Measurements from ENCODE around the gene IFT22.

DNA sequence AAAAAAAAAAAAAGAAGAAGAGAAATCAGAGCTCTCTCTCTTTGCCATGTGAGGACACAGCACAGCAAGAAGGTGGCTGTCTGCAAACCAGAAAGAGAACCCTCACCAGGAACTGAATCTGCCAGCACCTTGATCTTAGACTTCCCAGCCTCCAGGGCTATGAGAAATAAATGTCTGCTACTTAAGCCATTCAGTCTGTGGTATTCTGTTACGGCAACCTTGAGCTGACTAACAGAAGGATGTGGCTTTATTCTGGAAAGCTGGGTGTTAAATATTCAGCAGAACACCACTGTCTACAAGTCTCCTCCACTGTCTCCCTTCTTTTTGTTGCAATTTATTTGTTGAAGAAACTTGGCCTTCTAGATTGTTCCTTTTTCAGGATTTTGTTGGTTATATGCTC, 46.1 kb upstream of the IFT22 start:
- TF ChIP-seq, protein P1, sequence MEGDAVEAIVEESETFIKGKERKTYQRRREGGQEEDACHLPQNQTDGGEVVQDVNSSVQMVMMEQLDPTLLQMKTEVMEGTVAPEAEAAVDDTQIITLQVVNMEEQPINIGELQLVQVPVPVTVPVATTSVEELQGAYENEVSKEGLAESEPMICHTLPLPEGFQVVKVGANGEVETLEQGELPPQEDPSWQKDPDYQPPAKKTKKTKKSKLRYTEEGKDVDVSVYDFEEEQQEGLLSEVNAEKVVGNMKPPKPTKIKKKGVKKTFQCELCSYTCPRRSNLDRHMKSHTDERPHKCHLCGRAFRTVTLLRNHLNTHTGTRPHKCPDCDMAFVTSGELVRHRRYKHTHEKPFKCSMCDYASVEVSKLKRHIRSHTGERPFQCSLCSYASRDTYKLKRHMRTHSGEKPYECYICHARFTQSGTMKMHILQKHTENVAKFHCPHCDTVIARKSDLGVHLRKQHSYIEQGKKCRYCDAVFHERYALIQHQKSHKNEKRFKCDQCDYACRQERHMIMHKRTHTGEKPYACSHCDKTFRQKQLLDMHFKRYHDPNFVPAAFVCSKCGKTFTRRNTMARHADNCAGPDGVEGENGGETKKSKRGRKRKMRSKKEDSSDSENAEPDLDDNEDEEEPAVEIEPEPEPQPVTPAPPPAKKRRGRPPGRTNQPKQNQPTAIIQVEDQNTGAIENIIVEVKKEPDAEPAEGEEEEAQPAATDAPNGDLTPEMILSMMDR (conservative IDR thresholded peaks at IDR 0.05; ENCODE audit: low read depth, low read length): no peak
- TF ChIP-seq EZH2 (IDR thresholded peaks at IDR 0.05; ENCODE audit: borderline replicate concordance, low read depth, low read length, poor library complexity, severe bottlenecking): no peak

Data from A673 (cell line).